ENCODE measurements around the gene ICE1.

The ICE1 gene

DNA sequence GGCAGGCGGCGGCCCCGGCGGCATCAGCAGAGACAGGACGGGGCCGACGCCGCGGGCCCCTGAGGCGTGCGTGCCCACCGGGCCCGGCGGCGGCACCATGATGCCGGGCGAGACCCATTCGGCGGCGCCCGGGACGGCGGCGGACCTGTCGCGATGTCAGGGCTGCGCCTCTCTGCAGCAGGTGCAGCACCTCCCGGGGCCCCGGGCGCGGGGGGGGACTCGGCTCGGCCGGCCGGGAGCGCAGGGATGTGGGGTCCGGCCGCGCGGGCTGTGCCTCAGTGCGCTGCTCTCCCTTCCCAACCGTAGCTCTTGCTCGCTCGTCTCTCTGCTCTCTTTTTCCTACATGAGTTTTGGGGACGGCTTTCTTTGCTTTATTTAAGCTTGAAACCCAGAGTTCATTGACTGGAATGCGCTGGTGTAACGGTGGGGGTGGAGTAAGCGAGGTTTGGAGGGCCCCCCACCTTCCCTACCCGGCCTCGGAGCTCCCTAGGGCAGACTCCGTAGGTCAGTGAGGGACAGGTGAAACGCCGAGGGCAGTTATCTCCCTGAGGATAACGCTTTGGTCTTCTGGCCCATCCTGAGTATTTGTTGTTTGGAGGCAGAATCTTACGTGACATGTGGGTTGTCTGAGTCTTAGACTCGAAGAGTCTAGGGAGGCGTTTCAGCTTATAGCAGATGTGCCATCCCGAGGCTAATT is 490 bp downstream of the ICE1 start:
- no peaks in the 10 kb centered on the region for H3K36me3 ChIP-seq (ENCODE audit: control insufficient read depth, insufficient read depth, low read length)
- TF ChIP-seq, protein P1, sequence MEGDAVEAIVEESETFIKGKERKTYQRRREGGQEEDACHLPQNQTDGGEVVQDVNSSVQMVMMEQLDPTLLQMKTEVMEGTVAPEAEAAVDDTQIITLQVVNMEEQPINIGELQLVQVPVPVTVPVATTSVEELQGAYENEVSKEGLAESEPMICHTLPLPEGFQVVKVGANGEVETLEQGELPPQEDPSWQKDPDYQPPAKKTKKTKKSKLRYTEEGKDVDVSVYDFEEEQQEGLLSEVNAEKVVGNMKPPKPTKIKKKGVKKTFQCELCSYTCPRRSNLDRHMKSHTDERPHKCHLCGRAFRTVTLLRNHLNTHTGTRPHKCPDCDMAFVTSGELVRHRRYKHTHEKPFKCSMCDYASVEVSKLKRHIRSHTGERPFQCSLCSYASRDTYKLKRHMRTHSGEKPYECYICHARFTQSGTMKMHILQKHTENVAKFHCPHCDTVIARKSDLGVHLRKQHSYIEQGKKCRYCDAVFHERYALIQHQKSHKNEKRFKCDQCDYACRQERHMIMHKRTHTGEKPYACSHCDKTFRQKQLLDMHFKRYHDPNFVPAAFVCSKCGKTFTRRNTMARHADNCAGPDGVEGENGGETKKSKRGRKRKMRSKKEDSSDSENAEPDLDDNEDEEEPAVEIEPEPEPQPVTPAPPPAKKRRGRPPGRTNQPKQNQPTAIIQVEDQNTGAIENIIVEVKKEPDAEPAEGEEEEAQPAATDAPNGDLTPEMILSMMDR (IDR thresholded peaks at IDR 0.05; ENCODE audit: insufficient read depth, low read length, poor library complexity, severe bottlenecking) = no peak
- no peak for DNase-seq (ENCODE audit: extremely low read depth, insufficient read length)
- H3K27me3 ChIP-seq (replicated peaks; ENCODE audit: control insufficient read depth, insufficient read depth, low read length) = no peaks in the 10 kb centered on the region
- peak overlapping the region; percentile 75 for H3K4me3 ChIP-seq (replicated peaks; ENCODE audit: low read depth, low read length)

DNA sequence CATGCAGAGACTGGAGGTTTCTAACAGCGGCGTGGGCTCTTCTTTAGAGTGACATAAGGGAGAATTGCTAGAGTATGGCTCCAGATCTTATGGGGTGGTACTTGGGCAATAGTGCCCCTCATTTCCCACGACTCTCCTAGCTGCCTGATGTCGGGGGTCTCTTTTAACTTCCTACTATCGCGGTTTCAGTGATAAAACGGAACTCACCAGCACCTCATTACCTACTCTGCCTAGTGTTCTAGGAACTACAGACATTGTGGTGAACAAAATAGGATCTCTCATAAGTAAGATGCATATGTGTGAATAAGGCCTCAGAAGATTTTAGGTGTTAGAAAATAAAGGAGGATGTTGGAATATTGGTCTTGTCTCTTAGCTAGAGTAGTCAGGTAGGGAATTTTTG is 1.1 kb downstream of the ICE1 start:
- TF ChIP-seq, protein P1 (IDR thresholded peaks at IDR 0.05; ENCODE audit: insufficient read depth, low read length, poor library complexity, severe bottlenecking) = no peak
- no peaks in the 10 kb centered on the region for H3K27me3 ChIP-seq (replicated peaks; ENCODE audit: control insufficient read depth, insufficient read depth, low read length)
- DNase-seq (ENCODE audit: extremely low read depth, insufficient read length) = no peak
- H3K36me3 ChIP-seq (ENCODE audit: control insufficient read depth, insufficient read depth, low read length) = no peaks in the 10 kb centered on the region
- H3K4me3 ChIP-seq (replicated peaks; ENCODE audit: low read depth, low read length) = peak overlapping the region; percentile 75

DNA sequence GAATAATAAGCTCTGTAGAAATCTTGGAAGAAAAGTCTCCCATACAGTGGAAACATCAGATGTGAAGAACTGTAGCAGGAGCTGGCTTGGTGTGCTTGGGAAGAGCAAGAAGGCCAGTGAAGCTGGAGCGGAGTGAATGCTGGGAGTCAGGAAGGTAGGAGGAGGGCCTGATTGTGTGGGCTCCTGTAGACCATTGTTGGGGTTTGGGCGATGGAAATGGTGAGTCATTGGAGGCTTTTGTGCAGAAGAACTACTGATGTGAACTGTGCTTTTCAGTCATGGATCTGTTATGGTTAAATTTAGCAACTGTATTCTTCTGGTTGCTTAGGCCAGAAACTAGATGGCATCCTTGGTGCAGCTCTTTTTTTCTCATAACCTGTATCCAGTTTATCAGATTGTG is 2.3 kb downstream of the ICE1 start:
- no peak for DNase-seq (ENCODE audit: extremely low read depth, insufficient read length)
- Histone ChIP-seq H3K27me3 (replicated peaks; ENCODE audit: control insufficient read depth, insufficient read depth, low read length) (no peaks in the 10 kb centered on the region), H3K4me3 (replicated peaks; ENCODE audit: low read depth, low read length) (no peak overlapping the region), H3K36me3 (ENCODE audit: control insufficient read depth, insufficient read depth, low read length) (no peaks in the 10 kb centered on the region)
- TF ChIP-seq, protein P1 (IDR thresholded peaks at IDR 0.05; ENCODE audit: insufficient read depth, low read length, poor library complexity, severe bottlenecking) = no peak

DNA sequence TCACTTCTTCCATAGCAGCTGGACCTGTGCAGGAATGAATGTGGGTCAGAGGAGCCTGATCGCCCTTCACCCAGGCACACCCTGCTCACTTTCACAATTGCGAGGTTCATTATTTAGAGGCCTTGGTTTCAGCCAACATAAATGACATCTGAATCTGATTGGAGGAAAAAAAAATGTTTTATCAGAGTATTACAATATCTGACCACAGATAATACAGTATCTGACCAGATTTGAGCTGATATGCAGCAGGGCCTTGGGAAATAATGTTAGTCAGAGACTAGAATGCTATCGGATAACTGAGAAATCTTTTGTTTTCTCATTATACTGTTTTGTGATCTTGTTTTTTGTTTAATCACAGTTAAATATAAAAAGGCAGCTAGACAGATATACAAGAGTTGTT is 7.7 kb downstream of the ICE1 start:
- no peak for DNase-seq (ENCODE audit: extremely low read depth, insufficient read length)

DNA sequence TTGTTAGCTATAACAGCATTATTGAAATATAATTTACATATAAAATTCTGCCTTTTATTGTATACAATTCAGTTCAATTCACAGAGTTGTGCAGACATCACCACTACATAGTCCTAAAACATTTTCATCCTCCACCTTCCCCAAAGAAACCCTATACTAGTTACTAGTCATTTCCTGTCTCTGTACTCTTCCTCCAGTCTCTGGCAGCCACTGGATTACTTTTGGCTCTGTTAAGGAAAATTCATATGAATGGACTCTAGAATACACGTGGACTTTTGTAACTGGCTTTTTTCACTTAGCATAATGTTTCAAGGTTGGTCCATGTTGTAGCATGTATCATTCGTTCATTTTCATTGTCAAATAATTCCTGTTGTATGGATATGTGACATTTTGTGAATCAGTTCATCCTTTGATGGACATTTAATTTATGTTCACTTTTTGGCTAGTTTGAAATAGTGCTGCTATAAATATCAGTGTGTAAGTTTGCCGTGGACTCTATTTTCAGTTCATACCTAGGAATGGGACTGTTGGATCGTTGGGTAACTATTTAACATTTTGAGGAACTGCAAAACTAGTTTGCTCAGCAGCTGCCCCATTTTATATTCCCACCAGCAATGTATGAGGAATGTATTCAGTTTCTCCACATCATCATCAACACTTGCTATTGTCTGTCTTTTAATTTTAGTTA is 9.7 kb downstream of the ICE1 start:
- no peak overlapping the region for H3K4me3 ChIP-seq (replicated peaks; ENCODE audit: low read depth, low read length)
- TF ChIP-seq, protein P1 (IDR thresholded peaks at IDR 0.05; ENCODE audit: insufficient read depth, low read length, poor library complexity, severe bottlenecking) = no peak
- no peaks in the 10 kb centered on the region for H3K36me3 ChIP-seq (ENCODE audit: control insufficient read depth, insufficient read depth, low read length)
- no peak for DNase-seq (ENCODE audit: extremely low read depth, insufficient read length)
- no peaks in the 10 kb centered on the region for H3K27me3 ChIP-seq (replicated peaks; ENCODE audit: control insufficient read depth, insufficient read depth, low read length)

More for the DNA sequence above, 7.7 kb downstream of the ICE1 start:
- TF ChIP-seq, protein P1 (IDR thresholded peaks at IDR 0.05; ENCODE audit: insufficient read depth, low read length, poor library complexity, severe bottlenecking) = no peak
- Histone ChIP-seq H3K27me3 (replicated peaks; ENCODE audit: control insufficient read depth, insufficient read depth, low read length) (no peaks in the 10 kb centered on the region), H3K36me3 (ENCODE audit: control insufficient read depth, insufficient read depth, low read length) (no peaks in the 10 kb centered on the region), H3K4me3 (replicated peaks; ENCODE audit: low read depth, low read length) (no peak overlapping the region)

All from GM06990 (cell line).